ENCODE data around the gene ARL2. TPM values are rescaled to one million over a fixed set of nuclear protein-coding genes. Genes with fewer than 3 reads are reported as not detected.

ARL2 gene
- total RNA-seq, 2 donors from 2014 or later, result 127 to 199 TPM

GRCh38 chr11:65067446-65067845 lies 53.5 kb downstream of the ARL2 start:
- TF ChIP-seq, protein P1, sequence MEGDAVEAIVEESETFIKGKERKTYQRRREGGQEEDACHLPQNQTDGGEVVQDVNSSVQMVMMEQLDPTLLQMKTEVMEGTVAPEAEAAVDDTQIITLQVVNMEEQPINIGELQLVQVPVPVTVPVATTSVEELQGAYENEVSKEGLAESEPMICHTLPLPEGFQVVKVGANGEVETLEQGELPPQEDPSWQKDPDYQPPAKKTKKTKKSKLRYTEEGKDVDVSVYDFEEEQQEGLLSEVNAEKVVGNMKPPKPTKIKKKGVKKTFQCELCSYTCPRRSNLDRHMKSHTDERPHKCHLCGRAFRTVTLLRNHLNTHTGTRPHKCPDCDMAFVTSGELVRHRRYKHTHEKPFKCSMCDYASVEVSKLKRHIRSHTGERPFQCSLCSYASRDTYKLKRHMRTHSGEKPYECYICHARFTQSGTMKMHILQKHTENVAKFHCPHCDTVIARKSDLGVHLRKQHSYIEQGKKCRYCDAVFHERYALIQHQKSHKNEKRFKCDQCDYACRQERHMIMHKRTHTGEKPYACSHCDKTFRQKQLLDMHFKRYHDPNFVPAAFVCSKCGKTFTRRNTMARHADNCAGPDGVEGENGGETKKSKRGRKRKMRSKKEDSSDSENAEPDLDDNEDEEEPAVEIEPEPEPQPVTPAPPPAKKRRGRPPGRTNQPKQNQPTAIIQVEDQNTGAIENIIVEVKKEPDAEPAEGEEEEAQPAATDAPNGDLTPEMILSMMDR (conservative IDR thresholded peaks at IDR 0.05), result no peak
- Histone ChIP-seq H3K27me3 (ENCODE audit: control insufficient read depth, insufficient read depth, low read length, poor library complexity, severe bottlenecking) (no peaks in the 10 kb centered on the region), H3K27ac (ENCODE audit: low read depth, low read length) (no peak overlapping the region), H3K4me3 (ENCODE audit: low read length) (no peak overlapping the region), H3K4me1 (ENCODE audit: control insufficient read depth, insufficient read depth, low read length) (peaks cover 4% of the 10 kb centered on the region), H3K36me3 (ENCODE audit: control insufficient read depth, insufficient read depth, low read length) (no peaks in the 10 kb centered on the region), H3K9me3 (ENCODE audit: control insufficient read depth, low read length) (no peaks in the 10 kb centered on the region), H3K9ac (ENCODE audit: extremely low read depth, low read length, poor library complexity, severe bottlenecking) (no peak overlapping the region)
- no peak overlapping the region for H3K27ac Mint-ChIP-seq
- no peaks in the 10 kb centered on the region for H3K27me3 Mint-ChIP-seq (ENCODE audit: insufficient read depth)
- peaks cover 1% of the 10 kb centered on the region for H3K4me1 Mint-ChIP-seq
- H3K36me3 Mint-ChIP-seq (ENCODE audit: low read depth), result no peaks in the 10 kb centered on the region
- no peak for DNase-seq
- H3K4me3 Mint-ChIP-seq, result no peak overlapping the region
- H3K9me3 Mint-ChIP-seq, result no peaks in the 10 kb centered on the region
- 80 to 88% methylated on average over 1 to 10 of the region's 10 CpGs for WGBS, 2 experiments (ENCODE audit: insufficient coverage in 1 of 2, insufficient read length in 1 of 2)

- no peaks in the 10 kb centered on the region for H3K36me3 Mint-ChIP-seq (ENCODE audit: low read depth)
- no peak overlapping the region for H3K9ac ChIP-seq (ENCODE audit: extremely low read depth, low read length, poor library complexity, severe bottlenecking)
These were observed 55.3 kb downstream of the ARL2 start for GRCh38 chr11:65069217-65069616.

More at GRCh38 chr11:65069217-65069616, 55.3 kb downstream of the ARL2 start:
- no peaks in the 10 kb centered on the region for H3K9me3 ChIP-seq (ENCODE audit: control insufficient read depth, low read length)
- no peaks in the 10 kb centered on the region for H3K27me3 ChIP-seq (ENCODE audit: control insufficient read depth, insufficient read depth, low read length, poor library complexity, severe bottlenecking)
- H3K27ac Mint-ChIP-seq, result no peak overlapping the region
- H3K27me3 Mint-ChIP-seq (ENCODE audit: insufficient read depth), result no peaks in the 10 kb centered on the region
- H3K4me3 ChIP-seq (ENCODE audit: low read length), result no peak overlapping the region
- no peaks in the 10 kb centered on the region for H3K36me3 ChIP-seq (ENCODE audit: control insufficient read depth, insufficient read depth, low read length)
- no peak overlapping the region for H3K27ac ChIP-seq (ENCODE audit: low read depth, low read length)
- H3K4me1 ChIP-seq (ENCODE audit: control insufficient read depth, insufficient read depth, low read length), result peaks cover 4% of the 10 kb centered on the region
- 85 to 91% methylated on average over 8 to 9 of the region's 9 CpGs for WGBS, 2 experiments (ENCODE audit: insufficient coverage in 1 of 2, insufficient read length in 1 of 2)
- H3K9me3 Mint-ChIP-seq, result no peaks in the 10 kb centered on the region
- TF ChIP-seq, protein P1 (conservative IDR thresholded peaks at IDR 0.05), result no peak
- peaks cover 1% of the 10 kb centered on the region for H3K4me1 Mint-ChIP-seq
- DNase-seq, result no peak
- H3K4me3 Mint-ChIP-seq, result no peak overlapping the region

Small RNA genes within 50 kb of the gene (microRNA-seq; reads per million reads assigned to microRNA genes)
- gene MIR6879 (ENCODE audit: borderline microRNAs expressed), result not detected

Other genes starting within 250 kb of the ARL2 start
- gene SF1, start 235.6 kb upstream of the ARL2 start, total RNA-seq, result 100 to 1,000 TPM; 331 to 399 TPM
- gene MAP4K2, start 210.9 kb upstream of the ARL2 start, total RNA-seq, result 10 to 100 TPM; 24.7 to 32.4 TPM
- 10 to 100 TPM; 44.5 to 48.7 TPM for gene MEN1, start 203.6 kb upstream of the ARL2 start, total RNA-seq
- gene CDC42BPG, start 169.5 kb upstream of the ARL2 start, total RNA-seq, result 10 to 100 TPM; 11.1 to 12.6 TPM
- 10 to 100 TPM; 39.7 to 43.8 TPM for gene EHD1, start 135.5 kb upstream of the ARL2 start, total RNA-seq
- gene ATG2A, start 97.0 kb upstream of the ARL2 start, total RNA-seq, result 10 to 100 TPM; 17.0 to 23.0 TPM
- 1 to 10 TPM; 2.8 to 3.3 TPM for gene PPP2R5B, start 89.5 kb upstream of the ARL2 start, total RNA-seq
- gene GPHA2, start 78.3 kb upstream of the ARL2 start, total RNA-seq, result under 1 TPM in 1 of 2 donors, not detected in 1; 0.77 TPM
- gene MAJIN, start 42.1 kb upstream of the ARL2 start, total RNA-seq, result not detected
- under 1 TPM in 1 of 2 donors, not detected in 1; 0.27 TPM for gene BATF2, start 17.2 kb upstream of the ARL2 start, total RNA-seq
- 10 to 100 TPM; 14.2 to 16.4 TPM for gene SNX15, start 13.3 kb downstream of the ARL2 start, total RNA-seq
- 10 to 100 TPM; 11.4 to 12.0 TPM for gene SAC3D1, start 27.1 kb downstream of the ARL2 start, total RNA-seq
- 1 to 10 TPM; 2.2 to 4.5 TPM for gene NAALADL1, start 44.4 kb downstream of the ARL2 start, total RNA-seq
- gene CDCA5, start 69.9 kb downstream of the ARL2 start, total RNA-seq, result 10 to 100 TPM; 48.1 to 82.6 TPM
- 10 to 100 TPM; 35.7 to 46.6 TPM for gene ZFPL1, start 70.1 kb downstream of the ARL2 start, total RNA-seq
- gene VPS51, start 82.1 kb downstream of the ARL2 start, total RNA-seq, result 100 to 1,000 TPM; 107 to 113 TPM
- gene TM7SF2, start 97.7 kb downstream of the ARL2 start, total RNA-seq, result 100 to 1,000 TPM in 1 of 2 donors, 10 to 100 TPM in 1; 97.9 to 108 TPM
- 10 to 100 TPM; 11.0 to 11.8 TPM for gene ZNHIT2, start 103.5 kb downstream of the ARL2 start, total RNA-seq
- 100 to 1,000 TPM; 774 to 802 TPM for gene FAU, start 108.0 kb downstream of the ARL2 start, total RNA-seq
- 10 to 100 TPM; 53.9 to 56.6 TPM for gene MRPL49, start 108.2 kb downstream of the ARL2 start, total RNA-seq
- 10 to 100 TPM; 30.4 to 39.5 TPM for gene SYVN1, start 120.4 kb downstream of the ARL2 start, total RNA-seq
- under 1 TPM in 1 of 2 donors, not detected in 1; 0.46 TPM for gene SPDYC, start 156.1 kb downstream of the ARL2 start, total RNA-seq
- gene CAPN1, start 167.8 kb downstream of the ARL2 start, total RNA-seq, result 100 to 1,000 TPM; 183 to 223 TPM
- 10 to 100 TPM; 42.2 to 65.0 TPM for gene POLA2, start 247.8 kb downstream of the ARL2 start, total RNA-seq

Data from endodermal cell (in vitro differentiated cells).